GM12864 (cell line): ENCODE measurements around the gene LOC128125822.
"Not testable (repeated sequence)": the region's sequence is repeated elsewhere in the genome, so short reads cannot be mapped to it uniquely, and the experiment has no call there.

Source experiments
- DNase-seq: peaks from one replicate; pipeline ENCODE4 v3.0.0-alpha.2; 2011; ENCODE audit warnings: low read depth
- H3K4me3 ChIP-seq: 2 replicates; pipeline ENCODE4 v1.5.1; 2011; ENCODE audit warnings: mild to moderate bottlenecking, low read depth, low read length, control low read depth
- CTCF ChIP-seq: IDR thresholded peaks from 2 replicates; pipeline ENCODE4 v1.5.1; 2011; ENCODE audit warnings: low read depth, mild to moderate bottlenecking, moderate library complexity, low read length, control low read depth, inconsistent platforms; ENCODE audit errors: missing control alignments

LOC128125822 gene

GRCh38 chr6:63572044-63572746, at the start of gene LOC128125822, which contains the start of gene PTP4A1:
TSS of gene LOC128125822 (plus strand) at chr6:63572480.
TSS of gene PTP4A1 (plus strand) at chr6:63572480. CDS start at chr6:63576881, 4,401 bp downstream.
- H3K4me3 ChIP-seq, result peak within 1 kb of the TSS; percentile 95
- peak; percentile 93 for DNase-seq
- TF ChIP-seq CTCF, result no peak

GRCh38 chr6:63522911-63523287, 49.4 kb upstream of the LOC128125822 start:
- DNase-seq, H3K4me3 ChIP-seq: not testable (repeated sequence)

GRCh38 chr6:63523630-63524029, 48.6 kb upstream of the LOC128125822 start:
- DNase-seq, result no peak
- H3K4me3 ChIP-seq, result no peak overlapping the region
- no peak for TF ChIP-seq CTCF

- no peak for DNase-seq
- TF ChIP-seq CTCF, result peak; percentile 19
- no peak overlapping the region for H3K4me3 ChIP-seq
Observed at GRCh38 chr6:63525186-63525878, 46.9 kb upstream of the LOC128125822 start.

- DNase-seq, result no peak
- no peak for TF ChIP-seq CTCF
- no peak overlapping the region for H3K4me3 ChIP-seq
Observed at GRCh38 chr6:63526931-63527330, 45.3 kb upstream of the LOC128125822 start.

GRCh38 chr6:63527658-63528514, 44.4 kb upstream of the LOC128125822 start:
- no peak overlapping the region for H3K4me3 ChIP-seq
- TF ChIP-seq CTCF, result no peak
- no peak for DNase-seq

- no peak for TF ChIP-seq CTCF
- H3K4me3 ChIP-seq, result no peak overlapping the region
- DNase-seq, result no peak
Observed at GRCh38 chr6:63529498-63529897, 42.8 kb upstream of the LOC128125822 start.
